Mesenchymal stem cell (in vitro differentiated cells and primary cell): Measurements from ENCODE around the gene MED27.
A peak's percentile ranks its signal among the peaks of the same experiment; 100 is the strongest.

ENCODE experiments used
- DNase-seq: peaks from one replicate; pipeline ENCODE4 v3.0.0-alpha.2; 2013
- H2AFZ ChIP-seq: one replicate; pipeline ENCODE4 v1.6.1; 2013; ENCODE audit warnings: low read depth, mild to moderate bottlenecking, control low read depth, inconsistent platforms, low read length, moderate library complexity
- H2AK5ac ChIP-seq: 2 replicates; pipeline ENCODE4 v1.6.1; 2013; ENCODE audit warnings: low read length, moderate library complexity, mild to moderate bottlenecking, inconsistent platforms; ENCODE audit not compliant: severe bottlenecking
- H2BK120ac ChIP-seq: one replicate; pipeline ENCODE4 v1.6.1; 2013; ENCODE audit warnings: low read depth, mild to moderate bottlenecking, inconsistent platforms, low read length, moderate library complexity
- H2BK12ac ChIP-seq, 2 experiments: one replicate each; pipeline ENCODE4 v1.6.1; 2013; ENCODE audit warnings: inconsistent platforms in 2 of 2, low read length in 2 of 2, mild to moderate bottlenecking in 2 of 2, moderate library complexity in 2 of 2, control low read depth in 1 of 2
- H2BK15ac ChIP-seq: one replicate; pipeline ENCODE4 v1.6.1; 2013; ENCODE audit warnings: mild to moderate bottlenecking, low read depth, inconsistent platforms; ENCODE audit not compliant: poor library complexity, severe bottlenecking
- H2BK5ac ChIP-seq: 2 replicates; pipeline ENCODE4 v1.6.1; 2013; ENCODE audit warnings: low read depth, mild to moderate bottlenecking, low read length, control low read depth, inconsistent platforms; ENCODE audit not compliant: poor library complexity, severe bottlenecking
- H3K14ac ChIP-seq, 2 experiments: one replicate each; pipeline ENCODE4 v1.6.1; 2013; ENCODE audit warnings: inconsistent platforms in 2 of 2, low read length in 2 of 2, control low read depth in 1 of 2, mild to moderate bottlenecking in 1 of 2, moderate library complexity in 1 of 2
- H3K18ac ChIP-seq, 2 experiments: one replicate each; pipeline ENCODE4 v1.6.1; 2013; ENCODE audit warnings: inconsistent platforms in 2 of 2, low read length in 2 of 2, control low read depth in 1 of 2, low read depth in 1 of 2, mild to moderate bottlenecking in 1 of 2
- H3K23ac ChIP-seq, 2 experiments: one replicate each; pipeline ENCODE4 v1.6.1; 2013; ENCODE audit warnings: inconsistent platforms in 2 of 2, low read length in 2 of 2, mild to moderate bottlenecking in 2 of 2, moderate library complexity in 2 of 2, control low read depth in 1 of 2
- H3K27ac ChIP-seq: 2 replicates; pipeline ENCODE4 v1.5.1; 2013; ENCODE audit warnings: mild to moderate bottlenecking, moderate library complexity, low read length, control low read depth, inconsistent platforms; ENCODE audit not compliant: poor library complexity, severe bottlenecking
- H3K27me3 ChIP-seq, 2 experiments: 2 replicates each; pipeline versions ENCODE4 v1.6.1 to v1.7.0; 2013; ENCODE audit warnings: low read length in 2 of 2, mild to moderate bottlenecking in 2 of 2, moderate library complexity in 2 of 2, control low read depth in 1 of 2, inconsistent platforms in 1 of 2; ENCODE audit not compliant: control insufficient read depth in 1 of 2, insufficient read depth in 1 of 2
- H3K36me3 ChIP-seq, 2 experiments: 2 replicates each; pipeline versions ENCODE4 v1.6.1 to v1.7.0; 2013; ENCODE audit warnings: low read length in 2 of 2, control low read depth in 1 of 2, inconsistent platforms in 1 of 2, low read depth in 1 of 2, mild to moderate bottlenecking in 1 of 2; ENCODE audit not compliant: insufficient read depth in 2 of 2, control insufficient read depth in 1 of 2
- H3K4ac ChIP-seq, 2 experiments: one replicate each; pipeline ENCODE4 v1.6.1; 2013; ENCODE audit warnings: inconsistent platforms in 2 of 2, low read length in 2 of 2, mild to moderate bottlenecking in 2 of 2, moderate library complexity in 2 of 2, control low read depth in 1 of 2, low read depth in 1 of 2
- H3K4me1 ChIP-seq: 2 replicates; pipeline ENCODE4 v1.6.1; 2013; ENCODE audit warnings: low read depth, low read length, control low read depth; ENCODE audit not compliant: control insufficient read depth, insufficient read depth
- H3K4me2 ChIP-seq: 2 replicates; pipeline ENCODE4 v1.6.1; 2013; ENCODE audit warnings: low read length, mild to moderate bottlenecking, inconsistent platforms; ENCODE audit not compliant: poor library complexity, severe bottlenecking
- H3K4me3 ChIP-seq, 2 experiments: 2 replicates each; pipeline versions ENCODE4 v1.5.1 to v1.7.0; 2013; ENCODE audit warnings: low read length in 2 of 2, mild to moderate bottlenecking in 2 of 2, control low read depth in 1 of 2, low read depth in 1 of 2; ENCODE audit not compliant: insufficient read depth in 1 of 2
- H3K79me1 ChIP-seq: replicated peaks from 2 replicates; pipeline ENCODE4 v1.6.1; 2013; ENCODE audit warnings: mild to moderate bottlenecking, control low read depth, low read length, inconsistent platforms; ENCODE audit not compliant: poor library complexity, severe bottlenecking
- H3K9ac ChIP-seq: 2 replicates; pipeline ENCODE4 v1.7.0; 2013; ENCODE audit warnings: mild to moderate bottlenecking, low read length, moderate library complexity
- H3K9me3 ChIP-seq: 2 replicates; pipeline ENCODE4 v1.7.0; 2013; ENCODE audit warnings: mild to moderate bottlenecking, low read length; ENCODE audit not compliant: control insufficient read depth
- H4K8ac ChIP-seq: one replicate; pipeline ENCODE4 v1.6.1; 2013; ENCODE audit warnings: inconsistent platforms, mild to moderate bottlenecking, low read length, moderate library complexity
- H4K91ac ChIP-seq: one replicate; pipeline ENCODE4 v1.6.1; 2013; ENCODE audit warnings: mild to moderate bottlenecking, low read length, inconsistent platforms
- WGBS: methylation state at CpG from one replicate; pipeline ENCODE4 v1.1.7; 2013; ENCODE audit warnings: mixed read lengths; 5-methylcytosine and 5-hydroxymethylcytosine counted together

The MED27 gene

DNA sequence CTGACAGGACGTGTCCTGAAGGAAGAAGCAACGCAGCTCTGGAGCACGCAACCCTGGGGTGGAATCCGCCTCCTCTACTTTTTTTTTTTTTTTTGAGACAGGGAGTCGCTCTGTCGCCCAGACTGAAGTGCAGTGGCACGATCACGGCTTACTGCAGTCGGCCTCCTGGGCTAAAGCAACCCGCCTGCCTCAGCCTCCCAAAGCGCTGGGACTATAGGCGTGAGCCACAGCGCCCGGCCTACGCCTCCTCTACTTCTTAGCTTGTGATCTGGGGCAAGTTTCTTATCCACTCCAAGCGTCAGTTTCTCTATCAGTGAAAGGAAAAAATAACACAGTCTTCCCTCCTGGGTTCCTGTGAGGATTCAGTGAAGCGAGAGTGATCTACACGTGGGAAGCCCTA, 243.6 kb downstream of the MED27 start:
- H2BK120ac ChIP-seq: no peak overlapping the region
- H2BK5ac ChIP-seq: no peak overlapping the region
- no peak overlapping the region for H3K27ac ChIP-seq
- no peak overlapping the region for H2BK15ac ChIP-seq
- H3K18ac ChIP-seq: no peak overlapping the region
- 87% methylated on average over 18 of the region's 18 CpGs for WGBS
- H3K4ac ChIP-seq: no peak overlapping the region
- H3K36me3 ChIP-seq: no peaks in the 10 kb centered on the region
- H4K91ac ChIP-seq: no peak overlapping the region
- H3K23ac ChIP-seq: no peak overlapping the region
- H2BK12ac ChIP-seq: no peak overlapping the region
- peaks cover 18% of the 10 kb centered on the region for H3K4me1 ChIP-seq
- DNase-seq: no peak
- H3K4me3 ChIP-seq: no peak overlapping the region
- H3K79me1 ChIP-seq: no peaks in the 10 kb centered on the region
- no peak overlapping the region for H2AFZ ChIP-seq
- peaks cover 17% of the 10 kb centered on the region for H3K9me3 ChIP-seq
- H4K8ac ChIP-seq: no peak overlapping the region
- peaks cover 15 to 41% of the 10 kb centered on the region in 2 experiments for H3K27me3 ChIP-seq
- no peak overlapping the region for H3K14ac ChIP-seq
- no peak overlapping the region for H3K9ac ChIP-seq
- H3K4me2 ChIP-seq: no peak overlapping the region
- no peak overlapping the region for H2AK5ac ChIP-seq

- no peak overlapping the region for H3K18ac ChIP-seq
- WGBS: 84% methylated on average over 30 of the region's 30 CpGs
- no peak overlapping the region for H2BK5ac ChIP-seq
Observed at GRCh38 chr9:131835151-131835910, 244.3 kb downstream of the MED27 start.

GRCh38 chr9:131834721-131835120, 244.9 kb downstream of the MED27 start:
- H3K9me3 ChIP-seq: peaks cover 17% of the 10 kb centered on the region
- H2BK5ac ChIP-seq: no peak overlapping the region
- 73% methylated on average over 15 of the region's 15 CpGs for WGBS
- no peaks in the 10 kb centered on the region for H3K79me1 ChIP-seq
- H3K18ac ChIP-seq: no peak overlapping the region
- H3K4me3 ChIP-seq: no peak overlapping the region
- H2BK120ac ChIP-seq: no peak overlapping the region
- peaks cover 15 to 45% of the 10 kb centered on the region in 2 experiments for H3K27me3 ChIP-seq
- H2BK15ac ChIP-seq: no peak overlapping the region
- no peak overlapping the region for H4K8ac ChIP-seq
- H2AK5ac ChIP-seq: no peak overlapping the region
- DNase-seq: no peak
- no peak overlapping the region for H2BK12ac ChIP-seq
- H4K91ac ChIP-seq: no peak overlapping the region
- no peak overlapping the region for H2AFZ ChIP-seq
- H3K4me1 ChIP-seq: peaks cover 13% of the 10 kb centered on the region
- H3K36me3 ChIP-seq: no peaks in the 10 kb centered on the region
- H3K4ac ChIP-seq: no peak overlapping the region
- no peak overlapping the region for H3K14ac ChIP-seq
- H3K23ac ChIP-seq: no peak overlapping the region
- peak overlapping the region; percentile 43 for H3K9ac ChIP-seq
- no peak overlapping the region for H3K4me2 ChIP-seq
- H3K27ac ChIP-seq: no peak overlapping the region

More at GRCh38 chr9:131835151-131835910, 244.3 kb downstream of the MED27 start:
- H3K36me3 ChIP-seq: no peaks in the 10 kb centered on the region
- no peak overlapping the region for H2AFZ ChIP-seq
- H3K79me1 ChIP-seq: no peaks in the 10 kb centered on the region
- H3K4ac ChIP-seq: no peak overlapping the region
- no peak overlapping the region for H2AK5ac ChIP-seq
- no peak overlapping the region for H2BK120ac ChIP-seq
- H3K4me2 ChIP-seq: no peak overlapping the region
- no peak overlapping the region for H2BK15ac ChIP-seq
- peaks cover 15 to 41% of the 10 kb centered on the region in 2 experiments for H3K27me3 ChIP-seq
- peaks cover 18% of the 10 kb centered on the region for H3K4me1 ChIP-seq
- no peak overlapping the region for H2BK12ac ChIP-seq
- H3K27ac ChIP-seq: no peak overlapping the region
- no peak overlapping the region for H3K14ac ChIP-seq
- peak overlapping the region; percentile 43 for H3K9ac ChIP-seq
- DNase-seq: no peak
- no peak overlapping the region for H4K8ac ChIP-seq
- H3K4me3 ChIP-seq: peak overlapping the region in 1 of 2 experiments; percentile 41
- H3K9me3 ChIP-seq: peaks cover 17% of the 10 kb centered on the region
- H3K23ac ChIP-seq: no peak overlapping the region
- no peak overlapping the region for H4K91ac ChIP-seq

DNA sequence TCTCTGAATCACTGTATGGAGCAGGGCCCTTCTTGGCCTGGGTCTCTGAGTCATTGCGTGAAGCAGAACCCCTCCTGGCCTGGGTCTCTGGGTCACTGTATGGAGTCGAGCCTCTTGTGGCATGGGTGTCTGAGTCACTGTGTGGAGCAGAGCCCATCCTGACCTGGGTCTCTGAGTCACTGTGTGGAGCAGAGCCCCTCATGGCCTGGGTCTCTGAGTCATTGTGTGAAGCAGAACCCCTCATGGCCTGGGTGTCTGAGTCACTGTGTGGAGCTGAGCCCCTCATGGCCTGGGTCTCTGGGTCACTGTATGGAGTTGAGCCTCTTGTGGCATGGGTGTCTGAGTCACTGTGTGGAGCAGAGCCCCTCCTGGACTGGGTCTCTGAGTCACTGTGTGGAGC, 245.8 kb downstream of the MED27 start:
- Histone ChIP-seq H3K14ac (no peak overlapping the region), H3K9me3 (peaks cover 17% of the 10 kb centered on the region), H2BK5ac (no peak overlapping the region), H2BK15ac (no peak overlapping the region), H3K4me2 (no peak overlapping the region), H3K9ac (no peak overlapping the region), H3K18ac (no peak overlapping the region), H2BK12ac (no peak overlapping the region), H3K4me1 (peaks cover 5% of the 10 kb centered on the region), H2AK5ac (no peak overlapping the region), H4K8ac (no peak overlapping the region), H4K91ac (no peak overlapping the region), H3K36me3 (no peaks in the 10 kb centered on the region), H3K27ac (no peak overlapping the region), H3K79me1 (no peaks in the 10 kb centered on the region), H2BK120ac (no peak overlapping the region), H3K23ac (no peak overlapping the region), H3K27me3 (peaks cover 14 to 49% of the 10 kb centered on the region in 2 experiments), H3K4ac (no peak overlapping the region), H2AFZ (no peak overlapping the region), H3K4me3 (no peak overlapping the region)
- WGBS: 73% methylated on average over 2 of the region's 2 CpGs
- DNase-seq: peak; percentile 17
